HepG2 (cell line): ENCODE measurements around the gene PCBD1. TPM values are rescaled to one million over a fixed set of nuclear protein-coding genes. Genes with fewer than 3 reads are reported as not detected.

Experiments
- AHDC1 ChIP-seq: sonication (generic); formaldehyde crosslinking; IDR thresholded peaks from 2 replicates; pipeline ENCODE4 v1.5.1; 2020; ENCODE audit warnings: mild to moderate bottlenecking, missing genetic modification reagents, borderline replicate concordance
- BCL6 ChIP-seq: IDR thresholded peaks from 2 replicates; pipeline ENCODE4 v1.6.1; 2016; ENCODE audit warnings: missing genetic modification reagents, missing compliant biosample characterization
- ETV5 ChIP-seq: IDR thresholded peaks from 2 replicates; pipeline ENCODE4 v1.6.1; 2018; ENCODE audit warnings: missing biosample characterization, missing genetic modification reagents, inconsistent platforms, borderline replicate concordance
- FOXP4 ChIP-seq: sonication (generic); formaldehyde crosslinking; IDR thresholded peaks from 2 replicates; pipeline ENCODE4 v1.4.0; 2020; ENCODE audit warnings: missing genetic modification reagents
- HNF4G ChIP-seq, 2 experiments: sonication (generic) in 1 of 2; formaldehyde crosslinking in 1 of 2; IDR thresholded peaks; 2 replicates each; pipeline versions ENCODE4 v1.4.0 to v1.6.1; 2011 to 2020; ENCODE audit warnings: borderline replicate concordance in 2 of 2, low read depth in 2 of 2, mild to moderate bottlenecking in 2 of 2, low read length in 1 of 2, missing genetic modification reagents in 1 of 2, moderate library complexity in 1 of 2
- NCOA2 ChIP-seq: sonication (generic); formaldehyde crosslinking; IDR thresholded peaks from 2 replicates; pipeline ENCODE4 v1.8.0; 2022; ENCODE audit warnings: inconsistent platforms
- TEAD3 ChIP-seq: optimal IDR thresholded peaks from 2 replicates; pipeline ENCODE3; 2016; ENCODE audit warnings: borderline replicate concordance
- TFAP4 ChIP-seq: sonication (generic); IDR thresholded peaks from 2 replicates; pipeline ENCODE4 v1.6.1; 2016; ENCODE audit warnings: low read depth, borderline replicate concordance
- THRA ChIP-seq: sonication (generic); formaldehyde crosslinking; IDR thresholded peaks from 2 replicates; pipeline ENCODE4 v1.4.0; 2020; ENCODE audit warnings: missing genetic modification reagents, borderline replicate concordance
- XRCC5 ChIP-seq: fragments of 200-400 bp; formaldehyde crosslinking; optimal IDR thresholded peaks from 2 replicates; pipeline ENCODE3; 2017; ENCODE audit warnings: mild to moderate bottlenecking, low read length
- ZBTB37 ChIP-seq: sonication (generic); formaldehyde crosslinking; IDR thresholded peaks from 2 replicates; pipeline ENCODE4 v1.4.0; 2020; ENCODE audit warnings: mild to moderate bottlenecking, missing genetic modification reagents
- ZNF674 ChIP-seq: sonication (generic); formaldehyde crosslinking; IDR thresholded peaks from 2 replicates; pipeline ENCODE4 v1.5.0; 2020; ENCODE audit warnings: low read depth, mild to moderate bottlenecking, missing genetic modification reagents
- polyA plus RNA-seq, 8 experiments: library from polyadenylated mRNA; depleted of rRNA in 3 of 8; stranded (reverse) in 7 of 8; unstranded in 1 of 8; fragments of >200 nt; fragmentation: Illumina TruSeq in 4 of 8; extraction: Trizol in 4 of 8; gene quantifications; 2 replicates each; pipeline versions ENCODE4 v1.2.1 to v1.2.3, GENCODE V29; 2011 to 2016; ENCODE audit warnings: low read depth in 4 of 8, missing spikeins in 1 of 8, mixed read lengths in 1 of 8; ENCODE audit not compliant: insufficient read depth in 1 of 8
- total RNA-seq, 5 experiments: library from RNA; depleted of rRNA; stranded (reverse); fragments of >200 nt; fragmentation: Illumina TruSeq; extraction: Trizol; gene quantifications; 2 replicates each; pipeline ENCODE4 v1.2.3, GENCODE V29; 2016; ENCODE audit warnings: low read depth in 1 of 5

The PCBD1 gene
- total and polyA plus RNA-seq, 2 of the 13 experiments (the other 11 are each of a cell fraction or from before 2014, with no cell fraction given): 95.3 to 168 TPM

GRCh38 chr10:70851597-70852475 lies 36.5 kb downstream of the PCBD1 start (continued):
- TF ChIP-seq FOXP4 (CRISPR knock-in tag) (peak; percentile 57; the same call in 1 of the 2 replicates), AHDC1 (CRISPR knock-in tag) (peak; percentile 76; the same call in 1 of the 2 replicates), NCOA2 (CRISPR knock-in tag) (peak; percentile 80; the same call in 1 of the 2 replicates), ETV5 (CRISPR knock-in tag) (peak; percentile 84; the same call in 1 of the 2 replicates), XRCC5 (no peak), ZNF674 (CRISPR knock-in tag) (no peak), HNF4G (IDR thresholded peaks at IDR 0.05; ENCODE audit: borderline replicate concordance, low read depth, low read length) (peak; percentile 42; the same call in 1 of the 2 replicates), HNF4G (CRISPR knock-in tag; IDR thresholded peaks at IDR 0.05; ENCODE audit: borderline replicate concordance, low read depth) (no peak), TEAD3 (CRISPR knock-in tag) (peak; percentile 11), BCL6 (peak; percentile 55), THRA (CRISPR knock-in tag) (peak; percentile 64; the same call in 1 of the 2 replicates), ZBTB37 (CRISPR knock-in tag) (peak; percentile 86), TFAP4 (peak; percentile 17; the same call in 1 of the 2 replicates)
